Measurements from ENCODE around the gene SHC4. TPM values are rescaled to one million over a fixed set of nuclear protein-coding genes. Genes with fewer than 3 reads are reported as not detected.

SHC4 gene
- total RNA-seq, 2 experiments from 2014 or later = 0.41 to 1.3 TPM

DNA sequence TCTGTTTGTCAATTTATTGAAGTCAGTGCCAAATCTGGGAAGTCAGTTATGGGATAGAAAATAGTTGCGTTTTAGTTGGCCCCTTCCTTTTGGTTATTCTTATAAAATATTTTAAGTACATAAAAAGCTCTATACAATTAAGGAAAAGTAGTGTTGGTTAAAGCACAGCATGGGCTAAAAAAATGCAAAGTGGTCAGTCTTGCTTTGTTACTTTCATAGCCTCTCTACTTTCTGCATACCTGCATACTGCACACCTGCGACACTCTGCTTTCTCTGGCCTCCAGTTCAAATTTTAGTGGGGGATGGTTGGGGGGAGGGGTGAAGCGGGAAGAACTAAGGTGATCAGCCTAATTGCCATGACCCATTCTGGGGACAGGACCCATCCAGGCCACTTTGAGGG lies 21.8 kb upstream of the SHC4 start:
- intact Hi-C loops (cut with micrococcal nuclease; ENCODE audit: unreplicated experiment) = no loop called here
- Histone ChIP-seq H4K20me1 (ENCODE audit: insufficient read depth, low read length) (no peaks in the 10 kb centered on the region), H3K27ac (ENCODE audit: low read depth, low read length, poor library complexity, severe bottlenecking) (no peak overlapping the region), H3K9me2 (ENCODE audit: insufficient read depth, low read length) (no peaks in the 10 kb centered on the region), H3K4me3 (ENCODE audit: low read depth, low read length, poor library complexity, severe bottlenecking) (no peak overlapping the region), H3K79me2 (ENCODE audit: insufficient read depth, low read depth, low read length) (no peaks in the 10 kb centered on the region), H3K4me1 (ENCODE audit: insufficient read depth, low read length, poor library complexity, severe bottlenecking) (no peaks in the 10 kb centered on the region), H2AFZ (ENCODE audit: low read length) (no peak overlapping the region), H3K36me3 (ENCODE audit: insufficient read depth, low read length) (no peaks in the 10 kb centered on the region; the same call in 1 of the 2 replicates), H3K4me2 (ENCODE audit: low read length) (no peak overlapping the region), H3K9me3 (ENCODE audit: low read length) (no peaks in the 10 kb centered on the region)
- POLR2A ChIA-PET = interaction anchor here (0.6 to 1.7 kb wide), 4 partner anchors 14 to 96 kb away, joined by 3 to 8 read pairs (median 4); no protein-coding TSS in a partner anchor
- CTCF ChIA-PET (ENCODE audit: unreplicated experiment) = no interaction called here
- BruUV-seq (replicated peaks) = no TSS peak
- TF ChIP-seq, protein P1, sequence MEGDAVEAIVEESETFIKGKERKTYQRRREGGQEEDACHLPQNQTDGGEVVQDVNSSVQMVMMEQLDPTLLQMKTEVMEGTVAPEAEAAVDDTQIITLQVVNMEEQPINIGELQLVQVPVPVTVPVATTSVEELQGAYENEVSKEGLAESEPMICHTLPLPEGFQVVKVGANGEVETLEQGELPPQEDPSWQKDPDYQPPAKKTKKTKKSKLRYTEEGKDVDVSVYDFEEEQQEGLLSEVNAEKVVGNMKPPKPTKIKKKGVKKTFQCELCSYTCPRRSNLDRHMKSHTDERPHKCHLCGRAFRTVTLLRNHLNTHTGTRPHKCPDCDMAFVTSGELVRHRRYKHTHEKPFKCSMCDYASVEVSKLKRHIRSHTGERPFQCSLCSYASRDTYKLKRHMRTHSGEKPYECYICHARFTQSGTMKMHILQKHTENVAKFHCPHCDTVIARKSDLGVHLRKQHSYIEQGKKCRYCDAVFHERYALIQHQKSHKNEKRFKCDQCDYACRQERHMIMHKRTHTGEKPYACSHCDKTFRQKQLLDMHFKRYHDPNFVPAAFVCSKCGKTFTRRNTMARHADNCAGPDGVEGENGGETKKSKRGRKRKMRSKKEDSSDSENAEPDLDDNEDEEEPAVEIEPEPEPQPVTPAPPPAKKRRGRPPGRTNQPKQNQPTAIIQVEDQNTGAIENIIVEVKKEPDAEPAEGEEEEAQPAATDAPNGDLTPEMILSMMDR (conservative IDR thresholded peaks at IDR 0.05; ENCODE audit: low read length) = no peak
- DNase-seq (ENCODE audit: low spot score) = no peak

DNA sequence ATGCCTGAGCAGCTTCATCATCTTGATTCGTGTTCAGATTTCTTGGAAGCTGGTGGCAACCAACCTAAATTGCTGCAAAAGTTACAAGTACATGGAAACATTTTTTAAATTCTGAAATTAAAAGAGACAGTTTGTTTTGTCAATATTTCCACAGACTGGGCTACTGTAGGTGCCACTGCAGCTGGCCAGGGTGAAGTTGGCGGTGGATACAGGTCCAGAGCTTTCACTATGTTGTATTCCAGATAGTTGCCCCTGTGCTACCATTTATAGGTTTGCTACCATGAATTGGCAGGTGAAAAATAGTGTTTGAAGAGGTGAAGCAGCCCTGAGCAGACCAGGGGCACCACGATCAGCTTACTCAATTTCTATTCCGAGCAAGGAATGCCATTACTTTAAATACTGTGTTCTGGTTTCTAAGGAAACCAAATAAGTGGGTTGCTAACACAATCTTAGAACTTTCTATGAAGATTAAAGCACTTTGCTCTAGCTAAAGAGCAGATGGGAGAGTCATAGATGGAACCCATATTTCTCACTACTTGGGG lies 21.2 kb upstream of the SHC4 start:
- intact Hi-C loops (cut with micrococcal nuclease; ENCODE audit: unreplicated experiment) = no loop called here
- no peaks in the 10 kb centered on the region for H3K4me1 ChIP-seq (ENCODE audit: insufficient read depth, low read length, poor library complexity, severe bottlenecking)
- no peaks in the 10 kb centered on the region for H3K9me3 ChIP-seq (ENCODE audit: low read length)
- H3K9me2 ChIP-seq (ENCODE audit: insufficient read depth, low read length) = no peaks in the 10 kb centered on the region
- no peak overlapping the region for H3K4me2 ChIP-seq (ENCODE audit: low read length)
- TF ChIP-seq EZH2phosphoT487 (IDR thresholded peaks at IDR 0.05; ENCODE audit: borderline replicate concordance, low read depth, low read length) = no peak
- TF ChIP-seq, protein P1 (conservative IDR thresholded peaks at IDR 0.05; ENCODE audit: low read length) = no peak
- no peaks in the 10 kb centered on the region for H4K20me1 ChIP-seq (ENCODE audit: insufficient read depth, low read length)
- DNase-seq (ENCODE audit: low spot score) = no peak
- POLR2A ChIA-PET = interaction anchor here (0.6 to 1.7 kb wide), 4 partner anchors 9 to 35 kb away, joined by 3 to 8 read pairs (median 4); no protein-coding TSS in a partner anchor
- no peak overlapping the region for H2AFZ ChIP-seq (ENCODE audit: low read length)
- no TSS peak for BruUV-seq (replicated peaks)
- no peak overlapping the region for H3K27ac ChIP-seq (ENCODE audit: low read depth, low read length, poor library complexity, severe bottlenecking)
- H3K79me2 ChIP-seq (ENCODE audit: insufficient read depth, low read depth, low read length) = no peaks in the 10 kb centered on the region
- H3K4me3 ChIP-seq (ENCODE audit: low read depth, low read length, poor library complexity, severe bottlenecking) = no peak overlapping the region
- H3K36me3 ChIP-seq (ENCODE audit: insufficient read depth, low read length) = no peaks in the 10 kb centered on the region
- CTCF ChIA-PET (ENCODE audit: unreplicated experiment) = no interaction called here

DNA sequence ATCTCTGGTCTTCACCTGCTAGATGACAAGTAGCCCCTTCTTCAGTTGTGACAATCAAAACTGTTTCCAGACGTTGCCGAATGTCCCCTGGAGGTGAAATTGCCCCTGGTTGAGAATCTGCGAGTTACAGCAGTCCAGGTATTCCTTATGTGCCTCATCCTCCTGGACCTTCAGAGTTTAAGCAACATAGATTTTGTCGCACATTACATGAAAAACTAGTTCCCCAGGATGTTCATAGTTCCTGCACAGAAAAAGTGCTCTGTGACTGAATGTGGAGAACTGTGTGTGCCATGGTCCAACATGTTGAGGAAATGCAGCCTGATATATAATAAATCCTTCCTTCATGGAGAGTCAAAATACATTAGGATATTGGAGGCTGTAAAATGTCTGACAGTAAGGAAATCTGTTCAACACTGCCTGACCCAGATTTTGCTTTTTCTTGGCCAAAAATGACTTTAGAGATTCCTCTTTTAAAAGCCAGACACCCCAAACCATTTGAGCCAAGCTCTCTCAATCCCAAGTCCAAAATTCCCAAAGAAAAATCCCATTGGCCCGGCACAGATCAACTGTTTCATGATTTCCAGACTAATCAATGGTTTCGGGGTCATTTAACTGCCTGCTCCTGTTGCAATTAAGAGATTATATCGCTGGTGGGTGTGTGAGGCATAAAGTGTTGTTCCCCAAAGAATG lies 20.4 kb upstream of the SHC4 start:
- TF ChIP-seq, protein P1 (conservative IDR thresholded peaks at IDR 0.05; ENCODE audit: low read length) = no peak
- no peak for TF ChIP-seq EZH2phosphoT487 (IDR thresholded peaks at IDR 0.05; ENCODE audit: borderline replicate concordance, low read depth, low read length)
- Histone ChIP-seq H3K9me3 (ENCODE audit: low read length) (no peaks in the 10 kb centered on the region), H3K9me2 (ENCODE audit: insufficient read depth, low read length) (no peaks in the 10 kb centered on the region), H3K79me2 (ENCODE audit: insufficient read depth, low read depth, low read length) (no peaks in the 10 kb centered on the region), H3K4me2 (ENCODE audit: low read length) (no peak overlapping the region), H3K36me3 (ENCODE audit: insufficient read depth, low read length) (no peaks in the 10 kb centered on the region), H3K4me1 (ENCODE audit: insufficient read depth, low read length, poor library complexity, severe bottlenecking) (no peaks in the 10 kb centered on the region), H3K27ac (ENCODE audit: low read depth, low read length, poor library complexity, severe bottlenecking) (no peak overlapping the region), H2AFZ (ENCODE audit: low read length) (no peak overlapping the region), H4K20me1 (ENCODE audit: insufficient read depth, low read length) (no peaks in the 10 kb centered on the region), H3K4me3 (ENCODE audit: low read depth, low read length, poor library complexity, severe bottlenecking) (no peak overlapping the region)
- intact Hi-C loops (cut with micrococcal nuclease; ENCODE audit: unreplicated experiment) = no loop called here
- DNase-seq (ENCODE audit: low spot score) = no peak
- BruUV-seq (replicated peaks) = no TSS peak
- ChIA-PET POLR2A (interaction anchor here (0.7 to 0.9 kb wide), 2 partner anchors 8 to 22 kb away, joined by 3 read pairs; no protein-coding TSS in a partner anchor), CTCF (ENCODE audit: unreplicated experiment) (no interaction called here)

All from OCI-LY7 (cell line).